ENCODE data around the gene FAM210A. TPM values are rescaled to one million over a fixed set of nuclear protein-coding genes. Genes with fewer than 3 reads are reported as not detected.

FAM210A gene
- polyA plus RNA-seq, 2 of the 4 experiments (the other 2 are of a cell fraction), result 17.1 to 26.2 TPM

- ChIA-PET CTCF (no interaction called here), POLR2A (no interaction called here)
- FAIRE-seq (no peak), DNase-seq (ENCODE audit: low read depth in 1 of 2, low spot score in 1 of 2) (no peak), ATAC-seq (no peak)
- H3K27ac ChIP-seq, result no peak overlapping the region
- H3K4me2 ChIP-seq, result no peak overlapping the region
- H3K4me3 ChIP-seq, result no peak overlapping the region
- H3K4me1 ChIP-seq, result no peaks in the 10 kb centered on the region
- WGBS (ENCODE audit: missing lambda C conversion rate), result 80% methylated on average over 4 of the region's 4 CpGs
- H3K9me3 ChIP-seq, result no peaks in the 10 kb centered on the region
- TF ChIP-seq FOSB (CRISPR knock-in tag; IDR thresholded peaks at IDR 0.05), result no peak
- TF ChIP-seq KDM5A (IDR thresholded peaks at IDR 0.05), result no peak
- TF ChIP-seq, protein P1, sequence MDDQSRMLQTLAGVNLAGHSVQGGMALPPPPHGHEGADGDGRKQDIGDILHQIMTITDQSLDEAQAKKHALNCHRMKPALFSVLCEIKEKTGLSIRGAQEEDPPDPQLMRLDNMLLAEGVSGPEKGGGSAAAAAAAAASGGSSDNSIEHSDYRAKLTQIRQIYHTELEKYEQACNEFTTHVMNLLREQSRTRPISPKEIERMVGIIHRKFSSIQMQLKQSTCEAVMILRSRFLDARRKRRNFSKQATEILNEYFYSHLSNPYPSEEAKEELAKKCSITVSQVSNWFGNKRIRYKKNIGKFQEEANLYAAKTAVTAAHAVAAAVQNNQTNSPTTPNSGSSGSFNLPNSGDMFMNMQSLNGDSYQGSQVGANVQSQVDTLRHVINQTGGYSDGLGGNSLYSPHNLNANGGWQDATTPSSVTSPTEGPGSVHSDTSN (IDR thresholded peaks at IDR 0.05), result no peak
- TF ChIP-seq SREBF2 (IDR thresholded peaks at IDR 0.05), result no peak
- TF ChIP-seq CEBPB (IDR thresholded peaks at IDR 0.05), result no peak
- TF ChIP-seq ZFP36 (IDR thresholded peaks at IDR 0.05; ENCODE audit: borderline replicate concordance, partially characterized antibody), result no peak
- TF ChIP-seq KDM1A (IDR thresholded peaks at IDR 0.05; ENCODE audit: low read depth), result no peak
- no peak for TF ChIP-seq FOXS1 (CRISPR knock-in tag; IDR thresholded peaks at IDR 0.05)
- no peak for TF ChIP-seq GATA3 (IDR thresholded peaks at IDR 0.05; ENCODE audit: borderline replicate concordance)
- no peak for TF ChIP-seq RFX5 (IDR thresholded peaks at IDR 0.05)
- TF ChIP-seq SMC3 (IDR thresholded peaks at IDR 0.05), result no peak
- TF ChIP-seq CHD4 (IDR thresholded peaks at IDR 0.05; ENCODE audit: borderline replicate concordance), result no peak
- TF ChIP-seq, protein P2, sequence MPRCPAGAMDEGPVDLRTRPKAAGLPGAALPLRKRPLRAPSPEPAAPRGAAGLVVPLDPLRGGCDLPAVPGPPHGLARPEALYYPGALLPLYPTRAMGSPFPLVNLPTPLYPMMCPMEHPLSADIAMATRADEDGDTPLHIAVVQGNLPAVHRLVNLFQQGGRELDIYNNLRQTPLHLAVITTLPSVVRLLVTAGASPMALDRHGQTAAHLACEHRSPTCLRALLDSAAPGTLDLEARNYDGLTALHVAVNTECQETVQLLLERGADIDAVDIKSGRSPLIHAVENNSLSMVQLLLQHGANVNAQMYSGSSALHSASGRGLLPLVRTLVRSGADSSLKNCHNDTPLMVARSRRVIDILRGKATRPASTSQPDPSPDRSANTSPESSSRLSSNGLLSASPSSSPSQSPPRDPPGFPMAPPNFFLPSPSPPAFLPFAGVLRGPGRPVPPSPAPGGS (IDR thresholded peaks at IDR 0.05), result no peak
- no peak for TF ChIP-seq RAD21 (conservative IDR thresholded peaks at IDR 0.05 in 1 of 2, IDR thresholded peaks at IDR 0.05 in 1 of 2)
Observed at GRCh38 chr18:13647761-13648160, 78.6 kb downstream of the FAM210A start.

DNA sequence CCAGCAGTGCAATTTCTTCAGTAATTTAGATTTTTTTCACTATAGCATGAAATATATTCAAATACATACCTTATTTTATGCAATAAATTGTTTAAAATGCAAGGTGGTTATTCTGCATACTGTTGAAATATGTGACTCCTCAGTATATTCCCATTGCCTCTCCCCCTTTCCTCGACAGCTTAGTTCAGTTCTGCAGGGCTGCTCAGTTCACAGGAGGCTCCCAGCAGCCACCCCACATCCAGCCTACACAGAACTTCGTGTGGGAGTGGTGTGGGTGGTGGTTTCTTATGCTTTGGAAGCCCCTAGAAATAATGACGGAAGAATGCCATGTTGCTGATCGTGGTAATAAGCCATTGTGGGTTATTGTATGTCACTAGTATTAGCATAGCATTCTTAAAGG, 79.7 kb downstream of the FAM210A start:
- ChIA-PET CTCF (no interaction called here), POLR2A (no interaction called here)
- no peak for FAIRE-seq
- no peak overlapping the region for H3K4me2 ChIP-seq
- no peak overlapping the region for H3K4me3 ChIP-seq
- H3K9me3 ChIP-seq, result no peaks in the 10 kb centered on the region
- WGBS (ENCODE audit: missing lambda C conversion rate), result 36% methylated on average over 4 of the region's 4 CpGs
- no peaks in the 10 kb centered on the region for H3K4me1 ChIP-seq
- ATAC-seq, result no peak
- TF ChIP-seq GATA3 (IDR thresholded peaks at IDR 0.05; ENCODE audit: borderline replicate concordance) (no peak), JUNB (IDR thresholded peaks at IDR 0.05) (no peak), ELK1 (IDR thresholded peaks at IDR 0.05; ENCODE audit: low read depth, low read length) (no peak), RARB (CRISPR knock-in tag; IDR thresholded peaks at IDR 0.05) (no peak)
- H3K27ac ChIP-seq, result no peak overlapping the region
- DNase-seq (ENCODE audit: low read depth in 1 of 2, low spot score in 1 of 2), result no peak

- H3K4me1 ChIP-seq, result no peaks in the 10 kb centered on the region
- H3K4me3 ChIP-seq, result no peak overlapping the region
- DNase-seq (ENCODE audit: low read depth in 1 of 2, low spot score in 1 of 2) (no peak), FAIRE-seq (no peak), ATAC-seq (no peak)
- no peak for TF ChIP-seq TP53 (CRISPR knock-in tag; IDR thresholded peaks at IDR 0.05)
- TF ChIP-seq HES2 (IDR thresholded peaks at IDR 0.05), result no peak
- TF ChIP-seq HOXA7 (CRISPR knock-in tag; IDR thresholded peaks at IDR 0.05), result no peak
- TF ChIP-seq HOXB5 (CRISPR knock-in tag; IDR thresholded peaks at IDR 0.05), result no peak
- H3K27ac ChIP-seq, result no peak overlapping the region
- CTCF ChIA-PET, result no interaction called here
- POLR2A ChIA-PET, result no interaction called here
- WGBS (ENCODE audit: missing lambda C conversion rate), result 92% methylated on average over 9 of the region's 16 CpGs
- H3K9me3 ChIP-seq, result no peaks in the 10 kb centered on the region
- H3K4me2 ChIP-seq, result no peak overlapping the region
Observed at GRCh38 chr18:13645093-13645492, 81.3 kb downstream of the FAM210A start.
